Liver (tissue), 9 donors: ENCODE measurements around the gene HSF4. TPM values are rescaled to one million over a fixed set of nuclear protein-coding genes. Genes with fewer than 3 reads are reported as not detected.

ENCODE experiments used
- DNase-seq: peaks from one replicate; pipeline ENCODE4 v3.0.0-alpha.2; 2017; ENCODE audit warnings: low spot score
- H3K27ac ChIP-seq, 2 donors: one replicate each; pipeline ENCODE4 v1.7.0; 2013; ENCODE audit warnings: inconsistent platforms in 2 of 2, low read length in 2 of 2, control low read depth in 1 of 2, low read depth in 1 of 2, mild to moderate bottlenecking in 1 of 2
- H3K27me3 ChIP-seq, 4 donors: one replicate each; pipeline versions ENCODE4 v1.6.1 to v1.7.0; 2013; ENCODE audit warnings: low read length in 3 of 4, inconsistent platforms in 1 of 4, mild to moderate bottlenecking in 1 of 4, moderate library complexity in 1 of 4; ENCODE audit not compliant: control insufficient read depth in 4 of 4, insufficient read depth in 4 of 4
- H3K36me3 ChIP-seq, 4 donors: one replicate each; pipeline versions ENCODE4 v1.6.1 to v1.7.0; 2013; ENCODE audit warnings: low read length in 3 of 4, mild to moderate bottlenecking in 3 of 4, low read depth in 1 of 4, moderate library complexity in 1 of 4; ENCODE audit not compliant: control insufficient read depth in 4 of 4, insufficient read depth in 3 of 4
- H3K4me1 ChIP-seq, 4 donors: one replicate each; pipeline versions ENCODE4 v1.6.1 to v1.7.0; 2013; ENCODE audit warnings: low read length in 3 of 4, mild to moderate bottlenecking in 3 of 4, moderate library complexity in 1 of 4; ENCODE audit not compliant: control insufficient read depth in 4 of 4, insufficient read depth in 4 of 4
- H3K4me3 ChIP-seq, 3 donors: one replicate each; pipeline versions ENCODE4 v1.6.1 to v1.7.0; 2013; ENCODE audit warnings: low read length in 3 of 3, control low read depth in 1 of 3, low read depth in 1 of 3, mild to moderate bottlenecking in 1 of 3
- H3K9ac ChIP-seq, 2 donors: one replicate each; pipeline ENCODE4 v1.7.0; 2013; ENCODE audit warnings: low read length in 2 of 2, mild to moderate bottlenecking in 2 of 2, moderate library complexity in 2 of 2, control low read depth in 1 of 2, low read depth in 1 of 2
- H3K9me3 ChIP-seq, 4 donors: one replicate each; pipeline versions ENCODE4 v1.6.1 to v1.7.0; 2013; ENCODE audit warnings: low read length in 3 of 4; ENCODE audit not compliant: control insufficient read depth in 4 of 4
- EGR1 ChIP-seq, 2 donors: IDR thresholded peaks; 2 replicates each; pipeline ENCODE4 v1.6.1; 2016 to 2018; ENCODE audit warnings: antibody characterized with exemption in 2 of 2, low read depth in 2 of 2
- FOXA1 ChIP-seq: IDR thresholded peaks from 2 replicates; pipeline ENCODE4 v1.6.1; 2016; ENCODE audit warnings: antibody characterized with exemption
- FOXA2 ChIP-seq: IDR thresholded peaks from 2 replicates; pipeline ENCODE4 v1.6.1; 2016; ENCODE audit warnings: antibody characterized with exemption
- GABPA ChIP-seq, 2 donors: IDR thresholded peaks in 1 of 2; conservative IDR thresholded peaks in 1 of 2; 2 replicates each; pipeline ENCODE4 v1.6.1; 2016; ENCODE audit warnings: antibody characterized with exemption in 2 of 2, mild to moderate bottlenecking in 1 of 2, moderate library complexity in 1 of 2
- HNF4A ChIP-seq, 2 donors: conservative IDR thresholded peaks; 2 replicates each; pipeline ENCODE4 v1.6.1; 2016; ENCODE audit warnings: antibody characterized with exemption in 2 of 2, mild to moderate bottlenecking in 2 of 2
- HNF4G ChIP-seq: IDR thresholded peaks from 2 replicates; pipeline ENCODE4 v1.6.1; 2016; ENCODE audit warnings: antibody characterized with exemption
- JUND ChIP-seq, 2 donors: IDR thresholded peaks; 2 replicates each; pipeline ENCODE4 v1.6.1; 2016; ENCODE audit warnings: antibody characterized with exemption in 2 of 2
- NR2F2 ChIP-seq: IDR thresholded peaks from 2 replicates; pipeline ENCODE4 v1.6.1; 2016; ENCODE audit warnings: antibody characterized with exemption
- RAD21 ChIP-seq, 2 donors: IDR thresholded peaks; 2 replicates each; pipeline ENCODE4 v1.6.1; 2016; ENCODE audit warnings: antibody characterized with exemption in 2 of 2, mild to moderate bottlenecking in 2 of 2
- RXRA ChIP-seq, 2 donors: IDR thresholded peaks; 2 replicates each; pipeline ENCODE4 v1.6.1; 2017 to 2018; ENCODE audit warnings: antibody characterized with exemption in 2 of 2, mild to moderate bottlenecking in 1 of 2
- SP1 ChIP-seq: IDR thresholded peaks from 2 replicates; pipeline ENCODE4 v1.6.1; 2018; ENCODE audit warnings: antibody characterized with exemption, mild to moderate bottlenecking
- TAF1 ChIP-seq: conservative IDR thresholded peaks from 2 replicates; pipeline ENCODE4 v1.6.1; 2016; ENCODE audit warnings: antibody characterized with exemption, mild to moderate bottlenecking
- YY1 ChIP-seq: IDR thresholded peaks from 2 replicates; pipeline ENCODE4 v1.6.1; 2016; ENCODE audit warnings: antibody characterized with exemption, mild to moderate bottlenecking
- WGBS: extraction: QIAGEN DNeasy Blood & Tissue Kit; methylation state at CpG from one replicate; pipeline ENCODE4 v1.1.7; 2013; 5-methylcytosine and 5-hydroxymethylcytosine counted together
- polyA plus RNA-seq, 2 donors: library from polyadenylated mRNA; stranded (reverse) in 1 of 2; unstranded in 1 of 2; fragments of 200-250 nt in 1 of 2; fragments of >200 nt in 1 of 2; fragmentation: Nextera tagmentation in 1 of 2; extraction: Ambion mirVana in 1 of 2; gene quantifications; one replicate each; pipeline versions ENCODE4 v1.2.1 to v1.2.3, GENCODE V29; 2013 to 2015
- total RNA-seq, 2 donors: library from RNA; depleted of rRNA; stranded (reverse); fragments of >200 nt; gene quantifications; one replicate each; pipeline ENCODE4 v1.2.3, GENCODE V29; 2014
- TF ChIP-seq, protein P1 (sequence below): fragments of 150-350 bp; IDR thresholded peaks from 2 replicates; pipeline ENCODE4 v1.5.1; 2017; ENCODE audit warnings: improper control_type of control experiment, low read depth, low read length; ENCODE audit not compliant: missing input control
- TF ChIP-seq, protein P2 (sequence below): IDR thresholded peaks from 2 replicates; pipeline ENCODE4 v1.6.1; 2016; ENCODE audit warnings: antibody characterized with exemption
- TF ChIP-seq, protein P3 (sequence below): IDR thresholded peaks from 2 replicates; pipeline ENCODE4 v1.6.1; 2016; ENCODE audit warnings: antibody characterized with exemption
- TF ChIP-seq, protein P4 (sequence below): IDR thresholded peaks from 2 replicates; pipeline ENCODE4 v1.6.1; 2016; ENCODE audit warnings: antibody characterized with exemption, mild to moderate bottlenecking
- donor health status: healthy.
- donor health status: healthy.
- donor health status: healthy.
- donor health status: healthy.
- donor health status: healthy.

Gene HSF4
- total and polyA plus RNA-seq, 4 donors, result 0.42 to 5.1 (median 4.3) TPM

DNA sequence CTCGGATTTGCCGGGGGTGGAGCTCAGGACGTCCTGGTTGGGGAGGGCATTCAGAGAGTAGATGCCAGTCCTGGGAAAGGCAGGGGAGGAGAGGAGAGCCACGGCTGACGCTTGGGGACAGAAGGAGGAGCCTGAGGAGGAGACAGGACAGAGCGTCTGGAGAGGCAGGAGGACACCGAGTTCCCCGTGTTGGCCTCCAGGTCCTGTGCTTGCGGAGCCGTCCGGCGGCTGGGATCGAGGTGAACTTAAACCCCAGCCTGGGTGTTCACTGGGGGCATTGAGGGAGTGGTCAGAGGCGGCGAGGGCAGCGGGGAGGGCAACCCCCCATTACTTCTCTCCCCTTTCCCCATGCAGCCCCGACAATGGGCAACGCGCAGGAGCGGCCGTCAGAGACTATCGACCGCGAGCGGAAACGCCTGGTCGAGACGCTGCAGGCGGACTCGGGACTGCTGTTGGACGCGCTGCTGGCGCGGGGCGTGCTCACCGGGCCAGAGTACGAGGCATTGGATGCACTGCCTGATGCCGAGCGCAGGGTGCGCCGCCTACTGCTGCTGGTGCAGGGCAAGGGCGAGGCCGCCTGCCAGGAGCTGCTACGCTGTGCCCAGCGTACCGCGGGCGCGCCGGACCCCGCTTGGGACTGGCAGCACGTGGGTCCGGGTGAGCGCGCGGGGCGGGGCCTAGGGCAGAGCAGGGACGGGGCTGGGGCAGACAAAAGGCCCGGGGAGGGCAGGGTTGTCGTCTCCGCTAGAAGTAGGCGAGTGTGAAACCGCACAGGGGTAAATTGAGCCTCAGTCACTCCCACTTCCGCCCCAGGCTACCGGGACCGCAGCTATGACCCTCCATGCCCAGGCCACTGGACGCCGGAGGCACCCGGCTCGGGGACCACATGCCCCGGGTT lies 9.5 kb downstream of the HSF4 start (continued):
- TF ChIP-seq, protein P1, sequence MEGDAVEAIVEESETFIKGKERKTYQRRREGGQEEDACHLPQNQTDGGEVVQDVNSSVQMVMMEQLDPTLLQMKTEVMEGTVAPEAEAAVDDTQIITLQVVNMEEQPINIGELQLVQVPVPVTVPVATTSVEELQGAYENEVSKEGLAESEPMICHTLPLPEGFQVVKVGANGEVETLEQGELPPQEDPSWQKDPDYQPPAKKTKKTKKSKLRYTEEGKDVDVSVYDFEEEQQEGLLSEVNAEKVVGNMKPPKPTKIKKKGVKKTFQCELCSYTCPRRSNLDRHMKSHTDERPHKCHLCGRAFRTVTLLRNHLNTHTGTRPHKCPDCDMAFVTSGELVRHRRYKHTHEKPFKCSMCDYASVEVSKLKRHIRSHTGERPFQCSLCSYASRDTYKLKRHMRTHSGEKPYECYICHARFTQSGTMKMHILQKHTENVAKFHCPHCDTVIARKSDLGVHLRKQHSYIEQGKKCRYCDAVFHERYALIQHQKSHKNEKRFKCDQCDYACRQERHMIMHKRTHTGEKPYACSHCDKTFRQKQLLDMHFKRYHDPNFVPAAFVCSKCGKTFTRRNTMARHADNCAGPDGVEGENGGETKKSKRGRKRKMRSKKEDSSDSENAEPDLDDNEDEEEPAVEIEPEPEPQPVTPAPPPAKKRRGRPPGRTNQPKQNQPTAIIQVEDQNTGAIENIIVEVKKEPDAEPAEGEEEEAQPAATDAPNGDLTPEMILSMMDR, result peak; percentile 18
- TF ChIP-seq JUND (IDR thresholded peaks at IDR 0.05), result no peak
- TF ChIP-seq HNF4A (conservative IDR thresholded peaks at IDR 0.05), result peak; percentile 60 to 65

DNA sequence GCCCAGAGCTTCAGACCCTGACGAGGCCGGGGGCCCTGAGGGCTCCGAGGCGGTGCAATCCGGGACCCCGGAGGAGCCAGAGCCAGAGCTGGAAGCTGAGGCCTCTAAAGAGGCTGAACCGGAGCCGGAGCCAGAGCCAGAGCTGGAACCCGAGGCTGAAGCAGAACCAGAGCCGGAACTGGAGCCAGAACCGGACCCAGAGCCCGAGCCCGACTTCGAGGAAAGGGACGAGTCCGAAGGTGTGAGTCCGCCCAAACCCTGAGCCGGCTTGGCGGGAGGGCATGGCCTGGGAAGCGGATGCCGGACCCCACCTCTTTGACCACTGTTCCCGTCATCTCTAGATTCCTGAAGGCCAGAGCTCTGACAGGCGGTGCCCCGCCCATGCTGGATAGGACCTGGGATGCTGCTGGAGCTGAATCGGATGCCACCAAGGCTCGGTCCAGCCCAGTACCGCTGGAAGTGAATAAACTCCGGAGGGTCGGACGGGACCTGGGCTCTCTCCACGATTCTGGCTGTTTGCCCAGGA lies 10.2 kb downstream of the HSF4 start:
- Histone ChIP-seq H3K9ac (no peak overlapping the region), H3K4me3 (peak overlapping the region in 1 of 3 donors; percentile 38)
- no peak for DNase-seq

DNA sequence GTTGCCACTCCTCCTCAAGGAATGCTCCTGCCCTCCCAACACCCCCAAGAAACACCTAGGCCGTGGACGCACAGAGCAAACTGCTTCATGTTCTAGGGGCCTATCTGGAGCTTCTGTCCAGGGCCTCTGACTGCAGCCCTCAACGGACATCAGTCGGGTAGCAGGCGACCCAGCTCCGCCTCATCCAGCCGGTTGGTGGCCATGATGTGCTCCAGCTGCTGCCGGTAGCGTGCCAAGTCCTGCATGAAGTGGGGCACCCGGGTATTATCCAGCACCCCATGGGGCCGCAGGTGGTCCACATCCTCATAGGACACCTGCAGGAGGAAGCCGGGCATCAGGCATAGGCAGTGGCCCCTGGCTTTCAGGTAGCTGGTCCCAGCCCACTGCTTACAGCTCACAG lies 12.1 kb downstream of the HSF4 start:
- no peak for DNase-seq
- no peaks in the 10 kb centered on the region for H3K27me3 ChIP-seq
- WGBS, result 95% methylated on average over 12 of the region's 12 CpGs
- no peak overlapping the region for H3K27ac ChIP-seq
- no peaks in the 10 kb centered on the region for H3K36me3 ChIP-seq
- peaks cover 12 to 33% (median 20%) of the 10 kb centered on the region in 4 donors for H3K4me1 ChIP-seq
- no peaks in the 10 kb centered on the region for H3K9me3 ChIP-seq
- no peak overlapping the region for H3K9ac ChIP-seq
- no peak overlapping the region for H3K4me3 ChIP-seq
- TF ChIP-seq RAD21 (IDR thresholded peaks at IDR 0.05), result no peak
- no peak for TF ChIP-seq EGR1 (IDR thresholded peaks at IDR 0.05; ENCODE audit: low read depth in 2 of 2)
- TF ChIP-seq, protein P2, sequence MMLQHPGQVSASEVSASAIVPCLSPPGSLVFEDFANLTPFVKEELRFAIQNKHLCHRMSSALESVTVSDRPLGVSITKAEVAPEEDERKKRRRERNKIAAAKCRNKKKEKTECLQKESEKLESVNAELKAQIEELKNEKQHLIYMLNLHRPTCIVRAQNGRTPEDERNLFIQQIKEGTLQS, result no peak
- no peak for TF ChIP-seq SP1
- TF ChIP-seq RXRA (IDR thresholded peaks at IDR 0.05), result no peak
- no peak for TF ChIP-seq JUND (IDR thresholded peaks at IDR 0.05)
- TF ChIP-seq GABPA (IDR thresholded peaks at IDR 0.05 in 1 of 2, conservative IDR thresholded peaks at IDR 0.05 in 1 of 2), result no peak
- TF ChIP-seq, protein P3, sequence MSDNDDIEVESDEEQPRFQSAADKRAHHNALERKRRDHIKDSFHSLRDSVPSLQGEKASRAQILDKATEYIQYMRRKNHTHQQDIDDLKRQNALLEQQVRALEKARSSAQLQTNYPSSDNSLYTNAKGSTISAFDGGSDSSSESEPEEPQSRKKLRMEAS, result no peak
- no peak for TF ChIP-seq TAF1
- no peak for TF ChIP-seq FOXA2

More for the DNA sequence above, 10.2 kb downstream of the HSF4 start:
- 59% methylated on average over 31 of the region's 31 CpGs for WGBS
- H3K9me3 ChIP-seq, result no peaks in the 10 kb centered on the region
- peaks cover 12 to 38% (median 23%) of the 10 kb centered on the region in 4 donors for H3K4me1 ChIP-seq
- no peak for TF ChIP-seq RAD21 (IDR thresholded peaks at IDR 0.05)
- TF ChIP-seq, protein P2, result no peak
- TF ChIP-seq NR2F2, result no peak
- no peak for TF ChIP-seq HNF4G
- TF ChIP-seq FOXA2, result no peak
- no peak for TF ChIP-seq TAF1
- no peak for TF ChIP-seq JUND (IDR thresholded peaks at IDR 0.05)
- no peak for TF ChIP-seq SP1
- no peak for TF ChIP-seq GABPA (IDR thresholded peaks at IDR 0.05 in 1 of 2, conservative IDR thresholded peaks at IDR 0.05 in 1 of 2)
- TF ChIP-seq, protein P3, result no peak
- TF ChIP-seq EGR1 (IDR thresholded peaks at IDR 0.05; ENCODE audit: low read depth in 2 of 2), result no peak
- TF ChIP-seq FOXA1, result no peak
- TF ChIP-seq RXRA (IDR thresholded peaks at IDR 0.05), result no peak
- no peak for TF ChIP-seq HNF4A (conservative IDR thresholded peaks at IDR 0.05)
- no peak for TF ChIP-seq YY1
- TF ChIP-seq, protein P4, sequence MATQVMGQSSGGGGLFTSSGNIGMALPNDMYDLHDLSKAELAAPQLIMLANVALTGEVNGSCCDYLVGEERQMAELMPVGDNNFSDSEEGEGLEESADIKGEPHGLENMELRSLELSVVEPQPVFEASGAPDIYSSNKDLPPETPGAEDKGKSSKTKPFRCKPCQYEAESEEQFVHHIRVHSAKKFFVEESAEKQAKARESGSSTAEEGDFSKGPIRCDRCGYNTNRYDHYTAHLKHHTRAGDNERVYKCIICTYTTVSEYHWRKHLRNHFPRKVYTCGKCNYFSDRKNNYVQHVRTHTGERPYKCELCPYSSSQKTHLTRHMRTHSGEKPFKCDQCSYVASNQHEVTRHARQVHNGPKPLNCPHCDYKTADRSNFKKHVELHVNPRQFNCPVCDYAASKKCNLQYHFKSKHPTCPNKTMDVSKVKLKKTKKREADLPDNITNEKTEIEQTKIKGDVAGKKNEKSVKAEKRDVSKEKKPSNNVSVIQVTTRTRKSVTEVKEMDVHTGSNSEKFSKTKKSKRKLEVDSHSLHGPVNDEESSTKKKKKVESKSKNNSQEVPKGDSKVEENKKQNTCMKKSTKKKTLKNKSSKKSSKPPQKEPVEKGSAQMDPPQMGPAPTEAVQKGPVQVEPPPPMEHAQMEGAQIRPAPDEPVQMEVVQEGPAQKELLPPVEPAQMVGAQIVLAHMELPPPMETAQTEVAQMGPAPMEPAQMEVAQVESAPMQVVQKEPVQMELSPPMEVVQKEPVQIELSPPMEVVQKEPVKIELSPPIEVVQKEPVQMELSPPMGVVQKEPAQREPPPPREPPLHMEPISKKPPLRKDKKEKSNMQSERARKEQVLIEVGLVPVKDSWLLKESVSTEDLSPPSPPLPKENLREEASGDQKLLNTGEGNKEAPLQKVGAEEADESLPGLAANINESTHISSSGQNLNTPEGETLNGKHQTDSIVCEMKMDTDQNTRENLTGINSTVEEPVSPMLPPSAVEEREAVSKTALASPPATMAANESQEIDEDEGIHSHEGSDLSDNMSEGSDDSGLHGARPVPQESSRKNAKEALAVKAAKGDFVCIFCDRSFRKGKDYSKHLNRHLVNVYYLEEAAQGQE, result no peak
- peak overlapping the region in 1 of 2 donors; percentile 66 for H3K27ac ChIP-seq
- H3K36me3 ChIP-seq, result no peaks in the 10 kb centered on the region
- no peaks in the 10 kb centered on the region for H3K27me3 ChIP-seq
